GM19455 (cell line): ENCODE data around the gene SLC36A1.
"Not testable (repeated sequence)": the region's sequence is repeated elsewhere in the genome, so short reads cannot be mapped to it uniquely, and the experiment has no call there.

Experiments used
- ATAC-seq: cut with Tn5 transposase; IDR thresholded peaks from one replicate; pipeline ENCODE4 v1.9.1; 2021; ENCODE audit not compliant: unreplicated experiment

The SLC36A1 gene

DNA sequence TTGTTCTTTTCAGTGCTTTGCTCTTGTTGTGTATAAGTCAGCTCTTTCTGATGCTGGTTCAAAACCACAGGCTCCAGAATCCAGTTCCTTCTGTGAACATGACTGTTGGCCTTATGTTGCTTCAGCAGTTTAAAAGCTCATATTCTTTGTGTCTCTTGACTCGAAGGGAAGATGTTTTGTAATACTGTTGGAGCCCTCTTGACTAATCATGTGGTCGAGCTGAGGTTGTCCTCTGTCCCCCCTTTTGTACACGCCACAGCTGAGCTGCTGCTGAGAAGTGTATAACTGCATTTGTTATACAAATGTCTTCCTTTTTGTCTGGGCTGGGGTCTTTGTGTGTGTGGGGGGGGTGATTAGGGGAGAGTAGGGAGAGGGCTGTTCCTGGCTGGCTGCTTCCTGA lies 35.8 kb downstream of the SLC36A1 start:
- ATAC-seq: no peak

DNA sequence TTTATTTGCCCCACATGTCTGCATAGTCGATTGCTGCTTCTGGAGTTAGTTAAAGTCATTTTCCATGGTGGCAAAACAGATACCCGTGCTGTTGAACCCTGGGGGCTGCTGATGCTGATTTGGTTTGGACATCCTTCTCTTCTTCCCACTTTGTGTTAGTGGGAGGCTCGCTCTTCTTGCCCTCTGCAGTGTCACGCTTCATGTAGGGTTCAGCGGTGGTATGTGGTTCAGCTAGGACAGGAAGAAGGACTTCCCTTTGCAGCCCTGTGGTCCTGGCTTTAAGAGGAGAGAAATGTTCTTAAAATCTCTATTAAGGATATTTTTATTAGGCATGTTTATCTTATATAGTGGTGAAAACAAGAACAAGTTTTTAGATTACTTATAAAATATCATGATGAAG lies 36.2 kb downstream of the SLC36A1 start:
- no peak for ATAC-seq

- ATAC-seq: no peak
Observed at GRCh38 chr5:151487544-151487943, 40.1 kb downstream of the SLC36A1 start.

DNA sequence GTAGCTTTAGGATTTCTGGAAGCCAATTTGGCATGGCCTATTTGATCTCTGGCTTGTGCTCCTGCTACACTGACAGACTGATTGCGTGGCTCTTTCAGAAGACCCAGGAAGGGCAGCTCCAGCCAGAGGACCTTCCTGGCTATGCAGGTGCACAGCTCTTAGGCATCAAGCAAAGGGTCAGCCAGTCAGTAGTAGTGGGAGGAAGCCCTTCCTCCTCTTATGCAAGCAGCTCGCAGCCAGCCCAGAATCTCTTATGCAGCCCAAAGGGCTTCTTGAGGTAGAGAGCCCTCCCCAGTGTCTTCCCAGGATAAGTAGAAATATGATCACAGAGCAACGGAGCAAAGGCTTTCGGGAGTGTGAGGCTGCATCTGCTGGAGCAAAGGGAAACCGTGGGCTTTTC lies 43.2 kb downstream of the SLC36A1 start:
- ATAC-seq: no peak

DNA sequence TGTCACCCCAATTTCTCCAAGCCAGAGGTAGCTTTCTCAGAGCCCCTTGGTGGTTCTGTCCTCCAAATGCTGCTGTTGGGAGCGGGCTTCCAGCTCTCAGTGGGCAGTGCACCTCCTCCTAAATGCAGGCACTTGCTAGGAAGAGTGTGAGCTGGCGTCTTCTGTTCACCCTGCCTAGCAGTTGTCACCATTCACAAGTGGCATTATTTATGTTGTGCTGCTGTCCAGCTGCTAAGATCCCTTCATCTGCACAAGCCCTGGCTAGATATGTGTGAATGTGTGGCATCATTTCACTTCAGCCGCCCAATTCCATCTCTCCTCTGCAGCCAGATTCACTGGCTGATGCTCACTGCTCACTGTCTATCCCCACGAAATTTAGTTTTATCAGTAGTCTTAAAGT lies 43.7 kb downstream of the SLC36A1 start:
- no peak for ATAC-seq

DNA sequence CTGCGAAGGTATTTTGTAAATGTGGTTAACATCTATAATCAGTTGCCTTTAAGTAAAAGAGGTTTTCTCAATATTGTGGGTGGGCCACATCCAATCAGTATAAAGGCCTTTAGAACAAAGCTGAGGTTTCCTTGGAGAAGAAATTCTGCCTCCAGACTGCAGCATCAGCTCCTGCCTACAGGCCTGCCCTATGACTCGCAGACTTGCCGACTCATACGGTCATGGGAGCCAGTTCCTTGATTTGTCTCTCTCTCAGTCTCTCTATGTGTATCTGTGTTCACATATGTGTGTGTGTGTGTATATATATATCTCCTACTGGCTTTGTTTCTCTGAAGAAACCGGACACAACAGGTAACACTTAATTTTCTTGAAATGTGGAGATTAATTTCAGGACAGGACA lies 45.3 kb downstream of the SLC36A1 start:
- ATAC-seq: no peak

DNA sequence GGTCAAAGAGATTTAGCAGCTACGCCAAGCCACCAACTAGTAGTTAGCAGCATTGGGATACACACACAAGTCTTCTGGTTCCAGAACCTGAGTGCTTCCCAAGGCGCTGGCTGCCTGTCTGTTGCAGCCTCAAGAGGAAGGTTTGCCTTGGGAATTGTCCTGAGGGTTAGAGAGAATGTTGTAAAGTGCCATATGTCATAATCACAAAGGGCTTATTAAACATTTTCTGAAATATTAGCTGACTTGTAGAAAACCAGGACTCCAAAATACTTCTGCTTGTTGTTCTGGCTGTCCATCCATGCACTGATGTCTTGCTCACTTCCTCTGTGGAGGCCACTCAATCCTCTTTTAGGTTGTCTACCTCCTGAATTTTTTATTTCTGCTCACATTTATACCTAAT lies 46.3 kb downstream of the SLC36A1 start:
- no peak for ATAC-seq

GRCh38 chr5:151495320-151495719 lies 47.9 kb downstream of the SLC36A1 start:
- ATAC-seq: no peak

DNA sequence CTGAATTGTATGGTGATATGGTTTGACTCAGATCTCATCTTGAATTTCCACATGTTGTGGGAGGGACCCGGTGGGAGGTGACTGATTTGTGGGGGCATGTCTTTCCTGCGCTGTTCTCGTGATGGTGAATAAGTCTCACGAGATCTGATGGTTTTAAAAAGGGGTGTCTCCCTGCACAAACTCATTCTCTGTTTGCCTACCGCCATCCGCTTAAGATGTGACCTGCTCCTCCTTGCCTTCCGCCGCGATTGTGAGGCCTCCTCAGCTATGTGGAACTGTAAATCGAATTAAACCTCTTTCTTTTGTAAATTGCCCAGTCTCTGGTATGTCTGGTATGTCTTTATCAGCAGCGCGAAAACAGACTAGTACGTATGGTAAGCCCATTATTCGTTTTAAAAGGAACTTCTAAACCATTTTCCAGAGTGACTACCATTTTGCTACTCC lies 48.7 kb downstream of the SLC36A1 start:
- ATAC-seq: no peak

DNA sequence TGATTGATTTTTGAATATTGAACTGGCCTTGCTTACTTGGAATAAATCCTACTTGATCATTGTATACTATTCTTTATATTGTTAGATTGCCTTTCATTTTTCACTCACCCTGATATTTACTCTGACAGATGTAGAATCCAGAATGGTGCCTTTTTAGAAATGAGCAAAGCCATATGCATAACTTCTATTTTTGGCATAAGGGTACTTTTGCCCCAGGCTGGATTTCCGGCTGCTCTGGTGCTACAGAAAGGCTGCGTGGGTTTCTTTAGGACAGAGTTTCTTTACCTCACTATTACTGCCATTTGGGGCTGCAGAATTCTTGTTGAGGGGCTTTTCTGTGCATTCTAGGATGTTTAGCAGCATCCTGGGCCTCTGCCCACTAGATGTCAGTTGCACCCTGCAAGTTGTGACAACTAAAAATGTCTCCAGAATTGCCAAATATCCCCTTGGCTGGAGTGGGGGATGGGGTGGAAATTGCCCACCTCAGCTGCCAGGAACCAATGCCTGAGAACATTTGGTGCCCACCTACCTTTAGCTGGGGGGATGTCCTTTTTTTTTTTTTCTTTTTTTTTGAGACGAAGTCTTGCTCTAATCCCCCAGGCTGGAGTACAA lies 50.1 kb downstream of the SLC36A1 start:
- no peak for ATAC-seq

- ATAC-seq: no peak
Observed at GRCh38 chr5:151498395-151499155, 51.2 kb downstream of the SLC36A1 start.

GRCh38 chr5:151499501-151500035 lies 52.2 kb downstream of the SLC36A1 start:
- ATAC-seq: no peak

DNA sequence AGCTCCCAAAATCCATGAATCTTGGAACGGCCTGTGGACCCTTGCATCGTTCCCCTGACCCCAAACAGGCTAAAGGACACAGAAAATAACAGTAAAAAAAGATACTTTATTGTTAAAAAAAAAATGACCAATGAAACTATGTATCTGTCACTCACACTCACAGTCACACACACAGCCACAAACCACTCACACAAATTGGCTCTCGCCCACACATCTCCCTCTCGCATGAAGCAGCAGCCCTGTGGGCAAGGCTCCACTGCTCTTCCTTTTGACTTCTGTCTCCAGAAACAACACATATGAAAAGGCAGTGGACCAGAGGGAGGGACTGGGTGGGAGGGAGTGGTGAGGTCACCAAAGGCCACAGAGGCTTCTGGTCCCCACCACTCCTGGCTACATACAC lies 56.6 kb downstream of the SLC36A1 start:
- no peak for ATAC-seq

- not testable (repeated sequence) for ATAC-seq
Observed at GRCh38 chr5:151508308-151508707, 60.9 kb downstream of the SLC36A1 start.

DNA sequence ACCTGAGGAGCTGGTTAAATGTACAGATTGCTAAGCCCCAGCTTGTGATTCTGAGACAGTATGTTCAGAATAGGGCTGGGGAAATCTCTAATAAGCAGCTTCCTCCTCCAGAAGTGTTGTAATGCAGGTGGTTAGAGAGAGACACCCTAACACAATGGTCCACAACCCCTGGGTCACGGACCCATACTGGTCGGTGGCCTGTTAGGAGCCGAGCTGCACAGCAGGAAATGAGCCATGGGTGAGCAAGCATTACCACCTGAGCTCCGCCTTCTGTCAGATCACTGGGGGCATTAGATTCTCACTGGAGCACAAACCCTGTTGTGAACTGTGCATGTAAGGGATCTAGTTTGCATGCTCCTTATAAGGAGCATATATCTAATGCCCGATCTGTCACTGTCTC lies 61.8 kb downstream of the SLC36A1 start:
- no peak for ATAC-seq

GRCh38 chr5:151509836-151510235 lies 62.4 kb downstream of the SLC36A1 start:
- ATAC-seq: no peak

DNA sequence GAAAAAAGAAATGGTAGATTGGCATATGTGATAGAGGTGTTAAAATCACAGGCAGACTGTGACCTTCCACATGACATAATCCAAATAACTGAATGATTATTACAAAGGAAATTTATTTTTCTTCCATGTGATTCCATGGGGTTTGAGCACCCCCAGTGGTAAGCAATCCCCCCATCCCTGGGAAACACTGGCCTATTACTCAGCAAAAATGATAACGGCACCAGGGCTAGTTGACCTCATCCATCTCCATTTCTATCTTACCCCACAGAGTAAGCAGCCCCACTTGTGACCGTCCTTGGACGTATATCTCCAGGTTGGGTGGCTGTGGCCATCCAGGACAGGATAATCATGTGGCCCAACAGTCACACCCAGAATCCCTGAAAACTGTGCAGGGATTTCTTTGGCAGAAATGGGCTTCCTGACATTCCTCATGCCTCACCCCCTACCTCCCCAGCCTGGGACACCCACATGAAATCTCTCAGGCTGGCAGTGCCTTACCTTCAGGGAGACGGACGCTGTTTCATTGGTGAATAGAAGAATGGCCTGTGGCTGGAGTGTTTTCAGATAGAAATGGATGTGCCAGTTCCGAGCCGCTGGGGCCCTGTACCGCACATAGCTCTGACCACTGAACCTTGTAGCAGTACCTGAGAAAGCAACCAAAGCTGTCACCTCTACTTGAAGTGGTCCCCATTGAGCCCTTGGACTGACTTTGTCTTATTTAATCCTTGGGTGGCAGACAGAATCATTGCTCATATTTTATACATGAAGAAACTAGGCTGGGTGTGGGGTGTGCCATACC lies 69.9 kb downstream of the SLC36A1 start:
- ATAC-seq: no peak

- ATAC-seq: no peak
Observed at GRCh38 chr5:151520294-151520693, 72.9 kb downstream of the SLC36A1 start.

DNA sequence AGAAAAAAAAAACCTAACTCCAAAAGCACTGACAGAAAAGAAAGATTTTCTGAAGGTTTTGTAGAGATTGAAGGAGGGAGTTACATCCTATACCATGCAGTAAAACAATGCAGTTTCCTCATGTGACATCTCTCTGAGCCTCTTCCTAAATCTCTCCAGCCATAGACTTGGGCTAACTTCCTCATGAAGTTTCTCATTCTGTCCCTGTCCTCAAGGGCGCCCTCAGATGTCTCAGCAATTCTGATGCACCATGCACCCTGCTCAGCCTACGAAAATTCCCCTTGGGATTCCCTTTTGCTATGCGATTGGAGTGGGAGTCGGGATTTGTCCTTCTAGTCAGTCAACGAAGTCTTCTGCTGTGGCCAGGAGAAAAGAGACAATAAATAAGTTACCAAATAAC lies 74.8 kb downstream of the SLC36A1 start:
- ATAC-seq: no peak

DNA sequence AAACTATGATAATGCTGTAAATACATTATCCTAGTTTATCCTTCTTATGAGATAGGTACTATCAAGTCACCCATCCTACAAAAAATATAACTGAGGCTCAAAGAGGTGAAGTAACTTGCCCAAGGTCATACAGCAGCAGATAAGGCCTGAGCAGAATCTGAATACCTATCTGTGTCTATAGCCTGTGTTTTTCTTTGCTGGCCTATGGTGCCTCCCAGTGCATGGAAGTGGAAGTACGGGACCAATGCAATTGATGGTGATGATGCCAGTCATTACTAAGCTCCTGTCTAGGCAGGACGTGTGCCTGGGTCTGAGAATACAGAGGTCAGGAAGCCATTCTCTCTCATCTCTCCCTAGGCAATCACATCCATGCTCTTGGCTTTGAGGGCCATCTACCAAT lies 75.9 kb downstream of the SLC36A1 start:
- peak; percentile 76 for ATAC-seq

DNA sequence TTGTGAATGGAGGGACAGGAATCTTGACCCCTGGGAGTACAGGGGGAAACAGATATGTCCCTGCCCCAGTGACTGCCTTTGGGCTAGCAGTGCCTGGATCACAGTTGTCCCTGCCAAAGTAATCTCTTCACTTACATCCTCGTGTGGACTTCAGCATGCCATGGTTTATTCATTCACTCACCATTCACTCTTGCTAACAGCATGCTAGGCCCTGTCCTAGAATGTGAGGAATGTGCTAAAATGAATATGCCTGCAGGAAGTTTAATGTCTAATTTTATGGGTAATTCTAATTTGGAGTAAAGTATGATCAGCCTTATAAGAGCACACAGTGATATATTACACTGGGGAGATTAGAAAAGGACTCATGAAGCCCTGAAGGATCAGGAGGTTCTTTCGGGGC lies 80.8 kb downstream of the SLC36A1 start:
- no peak for ATAC-seq

GRCh38 chr5:151528996-151529395 lies 81.6 kb downstream of the SLC36A1 start:
- no peak for ATAC-seq
